Kidney glomerular epithelial cell (primary cell): ENCODE measurements around the gene NAV2.

Experiments used
- DNase-seq: peaks from one replicate; lab custom pipeline; 2025; lab: John Stamatoyannopoulos, UW

NAV2 gene

GRCh38 chr11:19977941-19978340 is 265.3 kb downstream of the NAV2 start:
- no peak for DNase-seq

GRCh38 chr11:19978668-19979518 is 266.3 kb downstream of the NAV2 start:
- peak; percentile 75 for DNase-seq

GRCh38 chr11:19979519-19979845 is 266.8 kb downstream of the NAV2 start:
- peak; percentile 25 for DNase-seq

GRCh38 chr11:19980388-19980787 is 267.8 kb downstream of the NAV2 start:
- DNase-seq, result no peak

GRCh38 chr11:19980957-19981669 is 268.5 kb downstream of the NAV2 start:
- DNase-seq, result no peak

GRCh38 chr11:19982774-19983495 is 270.3 kb downstream of the NAV2 start:
- DNase-seq, result no peak

GRCh38 chr11:19984048-19984742 is 271.6 kb downstream of the NAV2 start:
- no peak for DNase-seq

GRCh38 chr11:19985111-19985510 is 272.5 kb downstream of the NAV2 start:
- DNase-seq, result no peak

- DNase-seq, result no peak
Measured at GRCh38 chr11:19987331-19987801, 274.7 kb downstream of the NAV2 start.

- peak; percentile 46 for DNase-seq
Measured at GRCh38 chr11:19988598-19988997, 276.0 kb downstream of the NAV2 start.

- DNase-seq, result no peak
Measured at GRCh38 chr11:19989191-19989590, 276.6 kb downstream of the NAV2 start.

GRCh38 chr11:19992162-19992561 is 279.5 kb downstream of the NAV2 start:
- no peak for DNase-seq

GRCh38 chr11:19992998-19993397 is 280.4 kb downstream of the NAV2 start:
- no peak for DNase-seq

GRCh38 chr11:19994672-19995071 is 282.0 kb downstream of the NAV2 start:
- no peak for DNase-seq

- peak; percentile 19 for DNase-seq
Measured at GRCh38 chr11:19995145-19995544, 282.5 kb downstream of the NAV2 start.

- DNase-seq, result no peak
Measured at GRCh38 chr11:19996571-19996970, 283.9 kb downstream of the NAV2 start.

GRCh38 chr11:20000022-20000350 is 287.3 kb downstream of the NAV2 start:
- no peak for DNase-seq

- DNase-seq, result no peak
Measured at GRCh38 chr11:20000351-20001134, 287.9 kb downstream of the NAV2 start.

GRCh38 chr11:20002312-20003216 is 289.9 kb downstream of the NAV2 start:
- DNase-seq, result peak; percentile 73

GRCh38 chr11:20003351-20003750 is 290.7 kb downstream of the NAV2 start:
- no peak for DNase-seq
